Measurements from ENCODE around the gene SPNS1.

DNA sequence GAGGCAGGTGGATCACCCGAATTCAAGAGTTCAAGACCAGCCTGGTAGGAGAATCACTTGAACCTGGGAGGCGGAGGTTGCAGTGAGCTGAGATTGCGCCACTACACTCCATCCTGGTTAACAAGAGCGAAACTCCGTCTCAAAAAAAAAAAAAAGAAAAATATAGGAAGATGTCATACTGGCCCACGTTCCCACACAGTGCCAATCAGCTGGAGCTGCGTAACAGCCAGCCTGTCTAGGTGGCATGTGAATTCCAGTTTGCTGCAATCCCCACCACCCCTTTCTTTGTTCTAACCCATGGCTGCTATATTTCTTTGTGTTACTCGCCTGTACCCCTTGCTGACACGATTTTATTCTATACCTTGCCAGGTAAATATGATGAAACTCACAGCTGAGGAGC is 16.4 kb upstream of the SPNS1 start:
- TF ChIP-seq GATA3 (IDR thresholded peaks at IDR 0.05; ENCODE audit: low read depth, low read length) (no peak), GATA2 (IDR thresholded peaks at IDR 0.05; ENCODE audit: low read depth, low read length) (no peak)
